HG02642 (cell line): ENCODE data around the gene MAP4K4.
"Not testable (repeated sequence)": the region's sequence is repeated elsewhere in the genome, so short reads cannot be mapped to it uniquely, and the experiment has no call there.

Source experiments
- ATAC-seq: cut with Tn5 transposase; IDR thresholded peaks from one replicate; pipeline ENCODE4 v1.9.1; 2021; ENCODE audit warnings: mild to moderate bottlenecking; ENCODE audit not compliant: unreplicated experiment, poor library complexity

MAP4K4 gene

DNA sequence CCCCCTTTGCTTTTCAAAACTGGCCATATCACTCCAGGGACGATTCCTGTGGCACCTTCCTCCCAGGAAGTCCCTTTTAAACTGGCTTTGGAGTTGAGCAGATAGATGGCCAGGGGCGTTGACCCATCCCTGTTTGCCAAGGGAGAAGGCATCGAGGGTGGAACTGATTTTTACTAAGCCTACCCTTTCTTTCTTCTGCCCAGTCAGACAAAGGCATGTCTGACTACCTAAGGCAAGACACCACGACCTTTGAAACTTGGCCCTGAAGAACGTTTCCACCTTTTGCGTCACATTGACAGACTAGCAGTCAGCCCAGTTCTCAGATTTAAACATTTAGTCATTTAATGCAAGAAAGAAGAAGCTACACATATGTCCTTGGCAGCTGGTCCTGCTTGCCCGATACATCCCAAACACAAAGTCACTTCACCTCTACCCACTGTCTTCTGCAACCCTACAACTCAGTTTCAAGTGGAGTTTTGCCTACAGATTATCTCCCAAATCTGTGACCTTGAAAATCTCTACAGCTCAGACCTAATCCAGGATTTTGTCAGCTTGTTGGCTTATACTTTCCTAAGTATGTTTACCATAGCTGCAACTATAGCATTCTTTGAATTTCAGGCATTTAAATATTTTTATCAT, 192.1 kb downstream of the MAP4K4 start:
- ATAC-seq: no peak

DNA sequence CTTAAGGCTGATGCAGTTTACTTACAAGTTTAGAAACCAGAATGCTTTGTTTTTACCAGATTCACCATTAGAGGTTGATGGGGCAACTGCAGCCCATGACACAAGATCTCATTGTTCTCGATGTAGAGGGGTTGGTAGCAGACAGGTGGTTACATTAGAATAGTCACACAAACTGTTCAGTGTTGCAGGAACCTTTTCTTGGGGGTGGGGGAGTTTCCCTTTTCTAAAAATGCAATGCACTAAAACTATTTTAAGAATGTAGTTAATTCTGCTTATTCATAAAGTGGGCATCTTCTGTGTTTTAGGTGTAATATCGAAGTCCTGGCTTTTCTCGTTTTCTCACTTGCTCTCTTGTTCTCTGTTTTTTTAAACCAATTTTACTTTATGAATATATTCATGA, 194.9 kb downstream of the MAP4K4 start:
- ATAC-seq: no peak

DNA sequence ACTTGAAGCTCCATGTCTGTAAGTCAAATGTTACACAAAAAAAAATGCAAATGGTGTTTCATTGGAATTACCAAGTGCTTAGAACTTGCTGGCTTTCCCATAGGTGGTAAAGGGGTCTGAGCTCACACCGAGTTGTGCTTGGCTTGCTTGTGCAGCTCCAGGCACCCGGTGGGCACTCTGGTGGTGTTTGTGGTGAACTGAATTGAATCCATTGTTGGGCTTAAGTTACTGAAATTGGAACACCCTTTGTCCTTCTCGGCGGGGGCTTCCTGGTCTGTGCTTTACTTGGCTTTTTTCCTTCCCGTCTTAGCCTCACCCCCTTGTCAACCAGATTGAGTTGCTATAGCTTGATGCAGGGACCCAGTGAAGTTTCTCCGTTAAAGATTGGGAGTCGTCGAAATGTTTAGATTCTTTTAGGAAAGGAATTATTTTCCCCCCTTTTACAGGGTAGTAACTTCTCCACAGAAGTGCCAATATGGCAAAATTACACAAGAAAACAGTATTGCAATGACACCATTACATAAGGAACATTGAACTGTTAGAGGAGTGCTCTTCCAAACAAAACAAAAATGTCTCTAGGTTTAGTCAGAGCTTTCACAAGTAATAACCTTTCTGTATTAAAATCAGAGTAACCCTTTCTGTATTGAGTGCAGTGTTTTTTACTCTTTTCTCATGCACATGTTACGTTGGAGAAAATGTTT, 196.3 kb downstream of the MAP4K4 start:
- no peak for ATAC-seq

DNA sequence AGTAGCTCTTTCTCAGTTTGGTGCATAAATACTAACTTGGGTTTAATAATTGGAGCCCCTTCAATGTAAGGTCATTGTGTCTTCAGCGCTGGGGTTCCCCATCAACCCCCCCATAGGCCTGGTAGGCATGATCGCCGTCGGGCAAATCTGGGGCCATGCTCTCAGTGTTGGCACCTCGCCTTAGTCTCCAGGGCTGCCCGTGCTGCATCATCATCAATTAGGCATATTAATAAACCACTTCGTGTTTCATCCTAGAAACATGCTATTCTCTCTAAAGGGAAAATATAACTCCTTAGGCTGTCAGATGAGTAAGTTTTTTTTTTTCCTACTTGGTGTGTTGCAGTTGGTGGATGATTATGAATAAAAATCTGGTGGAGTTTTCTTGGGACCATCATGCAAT, 197.5 kb downstream of the MAP4K4 start:
- ATAC-seq: no peak

DNA sequence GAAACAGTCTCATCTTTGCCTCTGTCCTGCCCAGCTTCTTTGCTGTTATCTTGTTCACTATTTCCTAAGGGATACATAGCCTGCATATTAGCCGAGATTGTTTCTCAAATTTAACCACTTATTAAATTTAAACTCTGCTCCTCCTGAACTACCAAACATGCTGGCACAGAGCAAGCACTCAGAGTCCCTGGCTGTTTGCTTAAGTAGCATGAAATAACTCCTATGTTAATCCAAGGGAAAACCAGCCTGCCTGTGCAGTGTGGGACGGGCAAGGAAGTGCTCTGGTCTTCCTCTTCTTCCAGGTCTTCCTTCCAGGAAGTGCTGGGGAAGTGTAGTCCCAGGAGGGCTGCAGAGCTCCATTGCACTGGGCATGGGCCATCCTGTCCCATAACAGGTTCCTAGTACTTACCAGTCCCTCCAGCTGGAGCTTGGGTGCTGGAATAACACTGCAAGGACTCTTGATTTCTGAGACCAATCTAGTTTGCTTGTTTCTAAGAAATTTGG, 198.4 kb downstream of the MAP4K4 start:
- ATAC-seq: no peak

DNA sequence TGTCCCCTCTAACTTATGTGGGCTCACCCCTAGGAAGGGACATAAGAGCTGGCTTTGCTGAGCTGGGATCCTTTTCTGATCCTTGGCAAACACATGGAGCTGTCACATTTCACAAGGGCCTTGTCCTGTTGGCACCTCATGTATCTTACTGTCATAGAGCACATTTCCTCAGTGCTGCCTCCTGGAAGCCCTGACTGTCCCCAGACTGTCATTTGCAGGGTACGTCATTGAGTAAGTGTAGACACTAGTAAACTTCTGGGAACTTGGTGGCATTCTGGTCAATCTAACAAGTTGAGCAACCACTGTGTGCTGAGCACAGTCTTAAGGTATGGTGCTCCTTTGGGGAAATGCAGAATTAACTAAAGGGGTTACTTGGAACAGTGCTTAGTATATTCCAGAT, 199.8 kb downstream of the MAP4K4 start:
- no peak for ATAC-seq

DNA sequence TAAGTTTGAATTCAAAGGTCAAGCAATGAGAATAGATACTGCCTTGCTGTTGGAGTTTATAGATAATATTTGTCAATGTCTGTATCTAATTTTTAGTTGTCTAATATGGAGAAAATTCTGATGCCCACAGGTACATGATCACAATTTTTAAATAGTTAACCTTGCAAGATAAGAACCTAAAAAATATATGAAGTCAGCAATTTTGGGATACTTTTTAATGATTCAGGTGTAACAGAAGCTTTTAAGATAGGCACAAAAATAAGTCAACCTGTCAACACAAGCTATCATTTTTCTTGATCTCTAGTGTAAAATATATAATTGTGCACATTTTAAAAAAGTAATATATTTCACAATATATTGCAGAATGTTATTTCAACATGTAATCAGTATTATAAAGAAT, 201.8 kb downstream of the MAP4K4 start:
- no peak for ATAC-seq

DNA sequence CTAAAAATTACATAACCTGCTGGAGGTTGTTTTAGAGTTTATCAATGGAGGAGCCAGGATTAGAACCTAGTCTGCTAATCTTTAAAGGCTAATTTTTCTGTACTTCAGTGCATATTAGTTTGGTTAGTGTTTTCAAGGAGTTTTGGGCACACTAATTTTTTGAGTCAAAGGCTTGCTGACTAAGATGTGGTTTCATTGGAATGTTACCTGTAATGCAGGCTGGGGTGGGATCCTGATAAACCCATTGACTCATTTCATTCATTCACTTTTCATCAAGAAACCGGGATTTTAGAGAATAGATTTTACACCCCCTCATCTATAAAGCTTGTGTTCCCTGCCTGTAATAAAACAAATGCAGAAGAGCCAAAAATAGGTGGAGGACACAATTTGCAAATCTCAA, 202.4 kb downstream of the MAP4K4 start:
- ATAC-seq: no peak

DNA sequence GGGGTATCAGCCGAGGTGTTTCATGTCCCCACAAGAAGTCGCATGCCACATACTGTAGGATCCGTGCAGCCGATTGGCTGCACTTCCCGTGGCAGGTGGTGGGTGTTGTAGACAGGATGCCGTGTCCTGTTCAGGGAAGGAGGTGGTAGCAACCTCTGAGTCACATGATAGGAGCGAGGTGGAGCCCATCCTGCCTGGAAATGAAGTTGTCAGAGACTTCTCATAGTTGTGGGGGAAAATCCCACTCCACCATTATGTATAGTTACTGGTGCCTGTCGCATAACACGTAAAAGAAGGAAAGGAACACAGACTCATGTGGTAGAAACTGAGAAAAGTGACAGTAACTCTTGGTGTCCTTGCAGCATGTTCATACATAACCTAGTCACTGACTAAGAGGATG, 202.9 kb downstream of the MAP4K4 start:
- no peak for ATAC-seq

DNA sequence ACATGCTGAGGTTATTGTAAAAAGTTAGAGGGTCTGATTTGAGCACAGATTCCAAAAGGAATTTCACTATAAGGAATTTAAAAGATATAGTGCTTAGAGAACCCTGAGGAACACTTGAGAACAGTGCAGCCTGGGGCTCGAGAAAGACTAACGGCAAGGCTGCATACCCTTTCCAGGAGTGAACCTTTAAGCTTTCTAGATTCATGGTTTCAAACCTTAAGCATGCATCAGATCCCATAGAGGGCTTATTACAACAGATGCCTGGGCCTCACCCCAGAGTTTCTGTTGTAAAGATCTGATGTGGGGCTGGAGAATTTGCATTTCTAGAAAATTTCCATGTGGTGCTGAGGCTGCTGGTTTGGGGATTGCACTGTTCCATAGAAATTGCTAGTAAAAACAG, 203.7 kb downstream of the MAP4K4 start:
- ATAC-seq: no peak

DNA sequence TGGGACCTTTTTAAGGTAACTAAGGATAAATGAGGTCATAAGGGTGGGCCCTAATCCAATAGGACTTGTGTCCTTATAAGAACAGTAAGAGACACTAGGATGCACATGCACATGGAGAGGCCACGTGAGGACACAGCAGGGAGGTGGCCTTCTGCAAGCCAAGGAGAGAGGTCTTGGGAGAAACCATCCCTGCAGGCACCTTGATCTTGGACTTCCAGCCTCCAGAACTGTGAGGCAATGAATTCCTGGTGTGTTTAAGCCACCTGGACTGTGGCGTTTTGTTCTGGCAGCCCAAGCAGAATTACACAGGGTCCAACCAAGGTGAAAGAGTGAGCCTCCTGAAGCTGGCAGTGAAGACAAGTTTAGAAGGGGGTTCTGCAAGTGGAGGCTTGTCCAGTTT, 204.7 kb downstream of the MAP4K4 start:
- no peak for ATAC-seq

DNA sequence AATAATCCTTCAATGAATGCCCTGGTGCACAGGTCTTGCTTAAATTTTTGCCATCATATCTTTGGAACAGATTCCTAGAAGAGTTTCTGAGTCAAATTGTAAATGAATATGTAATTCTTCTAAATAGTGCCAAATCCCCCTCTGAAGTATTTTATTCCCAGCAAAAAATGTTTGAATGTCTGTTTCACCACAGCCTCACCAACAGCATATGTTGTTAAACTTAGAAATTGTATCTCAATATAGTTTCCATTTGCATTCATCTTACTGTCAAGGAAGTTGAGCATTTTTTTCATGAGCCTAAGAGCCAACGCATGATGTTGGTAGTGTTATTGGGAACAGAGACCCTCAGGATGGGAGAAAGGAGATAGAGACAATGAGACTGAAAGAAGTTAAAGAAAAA, 207.4 kb downstream of the MAP4K4 start:
- ATAC-seq: no peak

DNA sequence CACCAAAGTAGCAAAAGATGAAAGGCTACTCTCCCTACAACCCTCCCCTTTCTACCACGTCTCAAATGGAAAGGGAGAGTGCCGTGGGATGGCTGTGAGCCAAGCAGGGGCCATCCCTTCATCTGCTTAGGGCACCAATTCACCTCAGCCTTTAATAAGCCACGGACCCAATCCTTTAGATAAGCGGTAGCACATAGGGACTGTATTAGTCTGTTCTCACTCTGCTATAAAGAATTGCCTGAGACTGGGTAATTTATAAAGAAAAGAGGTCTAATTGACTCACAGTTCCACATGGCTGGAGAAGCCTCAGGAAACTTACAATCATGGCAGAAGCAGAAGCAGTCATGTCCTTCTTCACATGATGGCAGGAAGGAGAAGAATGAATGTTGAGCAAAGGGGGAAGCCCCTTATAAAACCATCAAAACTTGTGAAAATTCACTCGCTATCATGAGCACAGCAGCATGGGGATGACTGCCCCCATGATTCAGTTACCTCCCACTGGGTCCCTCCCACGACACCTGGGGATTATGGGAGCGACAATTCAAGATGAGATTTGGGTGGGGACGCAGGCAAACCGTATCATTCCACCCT, 208.3 kb downstream of the MAP4K4 start:
- ATAC-seq: no peak

DNA sequence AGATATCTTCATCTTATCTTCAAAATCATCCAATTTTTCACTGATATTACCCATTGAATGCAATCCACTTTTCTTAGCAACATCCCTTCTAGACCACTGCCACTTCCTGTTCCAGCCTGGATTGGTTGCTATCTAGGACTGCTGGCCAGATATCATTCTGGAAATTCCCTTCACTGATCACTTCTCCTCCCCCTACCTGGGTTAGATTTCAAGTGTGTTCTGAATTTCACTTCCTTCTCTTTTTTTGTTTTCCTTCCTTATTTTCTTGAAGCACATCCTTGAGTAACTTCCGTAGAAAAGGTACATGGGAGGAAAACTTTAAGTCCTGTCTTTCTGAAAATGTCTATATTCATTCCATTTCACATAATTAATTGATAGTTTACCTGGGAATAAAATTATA, 212.3 kb downstream of the MAP4K4 start:
- ATAC-seq: no peak

DNA sequence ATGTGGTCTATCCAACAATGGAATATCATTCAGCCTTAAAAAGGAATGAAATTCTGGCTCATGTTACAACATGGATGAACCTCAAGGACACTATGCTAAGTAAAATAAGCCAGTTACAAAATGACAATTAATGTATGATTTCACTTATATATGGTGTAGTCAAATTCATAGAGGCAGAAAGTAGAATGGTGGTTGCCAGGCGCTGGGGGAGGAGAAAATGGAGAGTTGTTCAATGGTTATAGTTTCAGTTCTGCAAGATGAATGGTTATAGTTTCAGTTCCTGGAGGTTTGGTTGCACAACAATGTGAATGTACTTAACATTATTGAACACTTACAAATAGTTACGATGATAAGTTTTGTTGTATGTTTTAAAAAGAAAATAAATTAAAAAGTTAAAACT, 215.0 kb downstream of the MAP4K4 start:
- ATAC-seq: peak; percentile 93

DNA sequence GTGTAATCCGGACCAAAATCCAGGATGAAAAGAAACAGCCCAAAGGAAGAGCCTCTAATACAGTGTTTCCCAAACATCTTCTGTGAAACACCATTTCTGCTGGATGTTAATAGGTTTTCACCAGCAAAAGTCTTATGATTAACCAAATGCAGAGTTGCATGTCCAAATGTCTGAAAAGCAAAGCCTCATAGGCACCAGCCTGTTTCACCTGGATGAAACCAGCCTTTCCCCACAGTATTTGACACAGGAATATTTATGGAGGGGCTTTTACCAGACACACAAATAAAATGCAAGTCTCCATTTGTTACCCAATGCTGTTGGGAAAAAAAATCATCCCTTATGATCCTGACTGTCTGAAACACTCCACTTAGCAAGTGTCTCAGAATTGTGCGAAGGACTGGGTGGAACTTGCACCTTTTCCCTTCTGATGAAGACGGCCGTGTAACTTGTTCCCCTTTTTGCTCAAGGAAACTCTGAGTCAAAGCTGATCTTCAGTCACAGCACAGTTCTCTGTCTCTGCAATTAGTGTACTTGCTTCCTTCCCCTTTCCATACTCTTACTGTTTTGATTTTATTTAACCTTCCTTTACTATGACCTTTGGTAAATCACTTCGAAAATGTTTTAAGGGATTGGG, 223.9 kb downstream of the MAP4K4 start:
- no peak for ATAC-seq

DNA sequence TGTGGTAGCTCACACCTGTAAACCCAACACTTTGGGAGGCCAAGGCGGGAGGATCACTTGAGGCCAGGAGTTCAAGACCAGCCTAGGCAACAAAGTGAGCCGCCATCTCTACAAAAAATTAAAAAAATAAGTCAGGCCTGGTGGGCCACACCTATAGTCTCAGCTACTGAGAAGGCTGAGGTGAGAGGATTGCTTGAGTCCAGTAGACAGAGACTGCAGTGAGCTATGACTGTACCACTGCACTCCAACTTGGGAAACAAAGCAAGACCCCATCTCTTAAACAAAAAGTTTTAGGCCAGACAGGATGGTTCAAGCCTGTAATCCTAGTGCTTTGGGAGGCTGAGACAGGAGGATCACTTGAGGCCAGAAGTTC, 224.4 kb downstream of the MAP4K4 start:
- no peak for ATAC-seq

DNA sequence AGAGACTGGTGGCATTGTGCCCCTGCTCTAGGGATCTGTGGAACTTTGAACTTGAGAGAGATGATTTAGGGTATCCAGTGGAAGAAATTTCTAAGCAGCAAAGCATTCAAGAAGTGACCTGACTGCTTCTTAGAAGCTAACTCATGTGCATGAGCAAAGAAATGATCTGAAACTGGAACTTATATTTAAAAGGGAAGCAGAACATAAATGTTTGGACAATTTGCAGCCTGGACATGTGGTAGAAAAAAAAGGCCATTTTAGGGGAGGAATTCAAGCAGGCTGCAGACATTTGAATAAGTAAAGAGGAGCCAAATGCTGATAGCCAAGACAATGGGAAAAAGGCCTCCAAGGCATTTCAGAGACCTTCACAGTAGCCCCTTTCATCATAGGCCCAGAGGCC, 226.8 kb downstream of the MAP4K4 start:
- ATAC-seq: not testable (repeated sequence)

DNA sequence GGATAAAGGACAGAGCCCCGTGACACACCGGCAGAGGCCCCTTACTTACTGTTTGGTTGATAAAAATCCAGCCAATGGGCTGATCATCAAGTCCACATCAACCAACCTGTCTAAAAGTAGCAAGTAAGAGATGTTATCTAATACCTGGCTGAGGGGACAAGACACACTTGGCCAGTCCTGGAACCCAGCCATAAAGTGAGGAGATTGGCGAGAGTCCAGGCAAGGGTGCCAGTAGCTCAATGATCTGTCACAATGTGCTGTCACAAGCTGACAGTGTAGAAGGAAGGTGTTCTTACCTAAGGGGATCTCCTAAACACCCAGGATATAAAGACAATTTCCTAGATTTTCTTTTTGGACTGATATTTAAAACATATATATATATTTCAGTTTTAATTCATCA, 232.5 kb downstream of the MAP4K4 start:
- ATAC-seq: no peak

DNA sequence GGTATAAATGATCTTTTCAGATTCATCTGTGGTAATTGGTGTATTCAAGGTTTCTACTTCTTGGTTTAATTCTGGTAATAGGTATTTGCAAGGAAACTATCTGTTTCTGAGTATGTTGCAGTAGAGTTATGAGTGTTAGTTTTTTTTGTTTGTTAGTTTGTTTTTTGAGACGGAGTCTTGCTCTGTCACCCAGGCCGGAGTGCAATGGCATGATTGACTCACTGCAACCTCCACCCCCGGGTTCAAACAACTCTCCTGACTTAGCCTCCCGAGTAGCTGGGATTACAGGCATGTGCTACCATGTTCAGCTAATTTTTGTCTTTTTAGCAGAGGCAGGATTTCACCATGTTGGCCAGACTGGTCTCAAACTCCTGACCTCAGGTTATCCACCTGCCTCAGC, 233.3 kb downstream of the MAP4K4 start:
- ATAC-seq: no peak

DNA sequence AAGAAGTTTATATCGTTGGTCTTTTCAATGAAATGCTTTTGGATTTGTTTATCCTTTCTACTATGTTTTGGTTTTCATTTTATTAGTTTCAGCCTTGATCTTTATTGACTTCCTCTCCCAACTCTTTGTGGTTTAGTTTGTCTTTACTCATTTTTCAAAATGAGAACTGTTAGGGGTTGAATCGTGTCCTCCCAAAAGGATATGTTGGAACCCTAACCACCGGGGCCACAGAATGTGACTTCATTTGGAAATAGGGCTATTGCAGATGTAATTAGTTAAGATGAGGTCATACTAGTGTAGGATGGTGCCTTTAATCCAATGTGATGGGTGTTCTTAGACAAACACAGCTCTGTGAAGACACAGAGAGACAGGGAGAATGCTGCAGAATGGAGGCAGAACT, 233.9 kb downstream of the MAP4K4 start:
- ATAC-seq: no peak
